ENCODE measurements around the gene FGF12.
A peak's percentile ranks its signal among the peaks of the same experiment; 100 is the strongest.
"Not testable (repeated sequence)": the region's sequence is repeated elsewhere in the genome, so short reads cannot be mapped to it uniquely, and the experiment has no call there.

Gene FGF12

GRCh38 chr3:192727032-192727847, at the start of gene FGF12:
FGF12 (minus strand) TSS chr3:192727541.
- TF ChIP-seq CTCF (IDR thresholded peaks at IDR 0.05; ENCODE audit: low read depth, low read length, missing control alignments) = no peak
- H3K4me3 ChIP-seq (ENCODE audit: low read depth, low read length) = peak within 1 kb of the TSS; percentile 9
- DNase-seq (ENCODE audit: low read depth) = peak; percentile 6
- in situ Hi-C loops (cut with HindIII; ENCODE audit: low sequenced_read_pairs) = no loop called here

- H3K4me3 ChIP-seq (ENCODE audit: low read depth, low read length); DNase-seq (ENCODE audit: low read depth); in situ Hi-C loops (cut with HindIII; ENCODE audit: low sequenced_read_pairs): not testable (repeated sequence)
Measured at GRCh38 chr3:192774341-192774740, 47.0 kb upstream of the FGF12 start.

GRCh38 chr3:192772240-192772894, 45.0 kb upstream of the FGF12 start:
- H3K4me3 ChIP-seq (ENCODE audit: low read depth, low read length) = no peak overlapping the region
- no peak for DNase-seq (ENCODE audit: low read depth)
- in situ Hi-C loops (cut with HindIII; ENCODE audit: low sequenced_read_pairs) = no loop called here
- peak; percentile 49 for TF ChIP-seq CTCF (IDR thresholded peaks at IDR 0.05; ENCODE audit: low read depth, low read length, missing control alignments)

- DNase-seq (ENCODE audit: low read depth) = no peak
- no peak for TF ChIP-seq CTCF (IDR thresholded peaks at IDR 0.05; ENCODE audit: low read depth, low read length, missing control alignments)
- H3K4me3 ChIP-seq (ENCODE audit: low read depth, low read length) = no peak overlapping the region
- in situ Hi-C loops (cut with HindIII; ENCODE audit: low sequenced_read_pairs) = no loop called here
Measured at GRCh38 chr3:192758654-192759053, 31.3 kb upstream of the FGF12 start.

- H3K4me3 ChIP-seq (ENCODE audit: low read depth, low read length) = no peak overlapping the region
- in situ Hi-C loops (cut with HindIII; ENCODE audit: low sequenced_read_pairs) = no loop called here
- no peak for TF ChIP-seq CTCF (IDR thresholded peaks at IDR 0.05; ENCODE audit: low read depth, low read length, missing control alignments)
- DNase-seq (ENCODE audit: low read depth) = no peak
Measured at GRCh38 chr3:192751148-192751547, 23.8 kb upstream of the FGF12 start.

GRCh38 chr3:192750201-192750600, 22.9 kb upstream of the FGF12 start:
- no peak for DNase-seq (ENCODE audit: low read depth)
- no peak for TF ChIP-seq CTCF (IDR thresholded peaks at IDR 0.05; ENCODE audit: low read depth, low read length, missing control alignments)
- in situ Hi-C loops (cut with HindIII; ENCODE audit: low sequenced_read_pairs) = no loop called here
- no peak overlapping the region for H3K4me3 ChIP-seq (ENCODE audit: low read depth, low read length)

- in situ Hi-C loops (cut with HindIII; ENCODE audit: low sequenced_read_pairs) = no loop called here
- DNase-seq (ENCODE audit: low read depth) = no peak
- H3K4me3 ChIP-seq (ENCODE audit: low read depth, low read length) = no peak overlapping the region
- no peak for TF ChIP-seq CTCF (IDR thresholded peaks at IDR 0.05; ENCODE audit: low read depth, low read length, missing control alignments)
Measured at GRCh38 chr3:192747746-192748145, 20.4 kb upstream of the FGF12 start.

Measured in astrocyte of the cerebellum (primary cell).